ENCODE results near the gene C10orf67.

The C10orf67 gene

DNA sequence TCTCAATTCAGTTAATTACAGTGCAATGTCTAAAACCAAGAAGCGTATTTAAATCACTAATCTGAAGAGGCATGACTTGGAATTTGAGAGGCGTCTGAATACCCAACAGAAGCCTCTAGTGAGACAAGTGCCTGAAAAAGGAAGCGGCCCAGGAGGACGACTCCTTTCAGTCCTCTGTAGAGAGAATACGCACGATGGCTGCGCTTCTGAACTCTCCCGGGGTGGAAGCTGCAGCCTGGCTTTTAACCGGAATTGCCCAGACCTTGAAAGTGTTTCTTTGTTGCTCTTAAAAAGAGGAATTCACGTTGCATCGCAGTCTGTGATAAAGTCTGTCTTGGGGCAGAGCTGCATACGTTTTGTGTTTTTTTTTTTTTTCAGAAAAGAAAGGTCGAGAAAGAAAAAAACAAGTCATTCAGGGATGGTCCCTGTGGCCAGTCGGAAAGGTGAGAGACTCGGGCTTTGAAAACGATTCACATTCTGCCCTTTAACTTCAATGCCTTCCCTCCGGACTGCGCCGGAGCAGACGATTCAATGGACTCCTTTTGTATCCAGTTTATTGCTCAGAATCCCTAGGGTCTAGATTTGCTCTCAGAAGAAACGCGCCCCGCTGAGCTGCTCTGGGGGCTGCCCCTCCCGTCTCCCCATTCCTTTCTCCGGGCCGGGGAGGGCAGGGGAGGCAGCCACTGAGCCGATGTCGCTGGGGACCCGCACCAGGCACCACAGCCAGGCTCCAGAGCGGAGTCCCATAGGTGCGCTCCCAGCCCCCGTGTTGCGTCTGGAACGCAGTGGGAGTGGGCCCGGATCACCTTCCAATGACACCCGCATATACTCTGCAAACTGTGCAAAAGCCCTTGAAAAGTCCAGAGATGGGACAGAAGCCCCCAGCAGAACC lies 153.5 kb downstream of the C10orf67 start:
- DNase-seq (ENCODE audit: low read depth), result no peak
- H3K4me3 ChIP-seq (ENCODE audit: low read depth, low read length), result no peak overlapping the region
- TF ChIP-seq, protein P1, sequence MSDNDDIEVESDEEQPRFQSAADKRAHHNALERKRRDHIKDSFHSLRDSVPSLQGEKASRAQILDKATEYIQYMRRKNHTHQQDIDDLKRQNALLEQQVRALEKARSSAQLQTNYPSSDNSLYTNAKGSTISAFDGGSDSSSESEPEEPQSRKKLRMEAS (IDR thresholded peaks at IDR 0.05; ENCODE audit: low read depth, low read length), result no peak
- no peak for TF ChIP-seq MYC (IDR thresholded peaks at IDR 0.05; ENCODE audit: low read depth, low read length)
- TF ChIP-seq, protein P2, sequence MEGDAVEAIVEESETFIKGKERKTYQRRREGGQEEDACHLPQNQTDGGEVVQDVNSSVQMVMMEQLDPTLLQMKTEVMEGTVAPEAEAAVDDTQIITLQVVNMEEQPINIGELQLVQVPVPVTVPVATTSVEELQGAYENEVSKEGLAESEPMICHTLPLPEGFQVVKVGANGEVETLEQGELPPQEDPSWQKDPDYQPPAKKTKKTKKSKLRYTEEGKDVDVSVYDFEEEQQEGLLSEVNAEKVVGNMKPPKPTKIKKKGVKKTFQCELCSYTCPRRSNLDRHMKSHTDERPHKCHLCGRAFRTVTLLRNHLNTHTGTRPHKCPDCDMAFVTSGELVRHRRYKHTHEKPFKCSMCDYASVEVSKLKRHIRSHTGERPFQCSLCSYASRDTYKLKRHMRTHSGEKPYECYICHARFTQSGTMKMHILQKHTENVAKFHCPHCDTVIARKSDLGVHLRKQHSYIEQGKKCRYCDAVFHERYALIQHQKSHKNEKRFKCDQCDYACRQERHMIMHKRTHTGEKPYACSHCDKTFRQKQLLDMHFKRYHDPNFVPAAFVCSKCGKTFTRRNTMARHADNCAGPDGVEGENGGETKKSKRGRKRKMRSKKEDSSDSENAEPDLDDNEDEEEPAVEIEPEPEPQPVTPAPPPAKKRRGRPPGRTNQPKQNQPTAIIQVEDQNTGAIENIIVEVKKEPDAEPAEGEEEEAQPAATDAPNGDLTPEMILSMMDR (IDR thresholded peaks at IDR 0.05; ENCODE audit: low read depth, low read length), result no peak
- no peak for TF ChIP-seq POLR2A (IDR thresholded peaks at IDR 0.05; ENCODE audit: extremely low read depth, insufficient read length)

DNA sequence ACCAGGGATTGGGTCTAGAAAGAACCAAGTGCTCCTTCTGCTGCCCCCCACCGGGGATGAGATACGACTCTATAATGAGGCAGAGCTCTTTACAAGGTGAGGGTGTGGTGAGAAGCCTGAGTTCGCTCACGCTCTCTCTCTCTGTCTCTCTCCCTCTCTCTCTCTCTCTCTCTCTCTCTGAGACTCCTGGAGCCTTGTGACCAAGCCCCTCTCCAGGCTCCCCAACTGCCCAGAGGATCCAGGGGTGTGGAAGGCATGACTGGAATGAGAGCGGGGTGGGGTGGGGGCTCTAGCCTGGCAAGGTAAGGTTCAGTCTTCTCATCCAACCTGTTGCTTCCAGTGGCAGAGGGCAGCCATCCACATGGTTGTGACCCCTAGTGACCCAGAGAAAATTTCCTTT lies 155.6 kb downstream of the C10orf67 start:
- no peak for TF ChIP-seq MYC (IDR thresholded peaks at IDR 0.05; ENCODE audit: low read depth, low read length)
- TF ChIP-seq POLR2A (IDR thresholded peaks at IDR 0.05; ENCODE audit: extremely low read depth, insufficient read length), result no peak
- TF ChIP-seq, protein P2 (IDR thresholded peaks at IDR 0.05; ENCODE audit: low read depth, low read length), result no peak
- TF ChIP-seq, protein P1 (IDR thresholded peaks at IDR 0.05; ENCODE audit: low read depth, low read length), result no peak
- no peak overlapping the region for H3K4me3 ChIP-seq (ENCODE audit: low read depth, low read length)
- DNase-seq (ENCODE audit: low read depth), result no peak

DNA sequence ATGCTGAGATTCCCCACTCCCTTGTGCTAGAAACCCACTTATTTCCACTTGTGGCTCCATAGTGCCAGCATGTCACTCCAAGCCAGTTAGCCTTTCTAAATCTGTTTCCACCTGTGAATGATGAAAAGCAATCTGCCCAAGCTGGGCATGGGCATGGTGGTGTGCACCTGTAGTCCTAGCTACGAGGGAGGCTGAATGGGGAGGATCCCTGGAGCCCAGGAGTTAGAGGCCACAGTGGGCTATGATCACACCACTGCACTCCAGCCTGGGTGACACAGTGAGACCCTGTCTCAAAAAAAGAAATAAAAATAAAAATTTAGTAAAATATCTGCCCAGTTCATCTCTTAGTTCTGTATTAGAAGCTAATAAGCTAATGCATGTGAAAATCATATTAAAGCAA lies 157.4 kb downstream of the C10orf67 start:
- TF ChIP-seq, protein P2 (IDR thresholded peaks at IDR 0.05; ENCODE audit: low read depth, low read length), result no peak
- no peak for TF ChIP-seq MYC (IDR thresholded peaks at IDR 0.05; ENCODE audit: low read depth, low read length)
- TF ChIP-seq, protein P1 (IDR thresholded peaks at IDR 0.05; ENCODE audit: low read depth, low read length), result no peak
- no peak for TF ChIP-seq POLR2A (IDR thresholded peaks at IDR 0.05; ENCODE audit: extremely low read depth, insufficient read length)
- no peak overlapping the region for H3K4me3 ChIP-seq (ENCODE audit: low read depth, low read length)
- DNase-seq (ENCODE audit: low read depth), result no peak

DNA sequence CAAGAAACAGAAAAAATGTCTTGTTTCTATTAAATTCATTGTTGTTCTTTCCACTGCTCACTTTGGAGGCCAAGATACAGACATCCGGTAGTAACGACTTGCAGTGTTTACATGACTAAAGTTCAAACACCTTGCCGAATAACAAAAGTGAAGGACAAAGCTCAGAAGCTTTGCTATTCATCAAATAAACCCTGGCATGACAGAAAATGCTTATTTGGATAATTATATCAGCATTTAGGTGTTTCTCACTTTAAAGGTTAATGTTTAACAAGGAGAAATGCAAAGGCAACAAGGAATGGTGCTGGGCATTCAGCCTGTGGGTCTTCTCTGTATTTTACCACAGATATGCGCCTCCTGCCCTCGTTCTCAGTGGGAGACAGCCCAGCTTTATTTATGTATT lies 157.9 kb downstream of the C10orf67 start:
- no peak overlapping the region for H3K4me3 ChIP-seq (ENCODE audit: low read depth, low read length)
- no peak for TF ChIP-seq POLR2A (IDR thresholded peaks at IDR 0.05; ENCODE audit: extremely low read depth, insufficient read length)
- TF ChIP-seq, protein P1 (IDR thresholded peaks at IDR 0.05; ENCODE audit: low read depth, low read length), result no peak
- TF ChIP-seq, protein P2 (IDR thresholded peaks at IDR 0.05; ENCODE audit: low read depth, low read length), result no peak
- no peak for TF ChIP-seq MYC (IDR thresholded peaks at IDR 0.05; ENCODE audit: low read depth, low read length)
- DNase-seq (ENCODE audit: low read depth), result no peak

DNA sequence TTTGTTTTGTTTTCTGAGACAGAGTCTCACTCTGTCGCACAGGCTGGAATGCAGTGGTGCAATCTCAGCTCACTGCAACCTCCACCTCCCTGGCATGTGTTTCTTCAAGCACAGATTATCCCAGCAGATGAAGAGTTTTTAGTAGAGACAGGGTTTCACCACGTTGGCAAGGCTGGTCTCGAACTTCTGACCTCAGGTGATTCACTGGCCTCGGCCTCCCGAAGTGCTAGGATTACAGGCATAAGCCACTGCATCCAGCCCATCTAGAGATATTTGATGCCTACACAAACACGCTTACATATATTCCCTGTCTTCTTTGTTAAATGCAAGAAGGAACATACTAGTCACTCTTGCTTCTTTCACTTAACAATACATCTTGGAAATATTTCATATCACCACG lies 158.4 kb downstream of the C10orf67 start:
- H3K4me3 ChIP-seq (ENCODE audit: low read depth, low read length), result no peak overlapping the region
- no peak for DNase-seq (ENCODE audit: low read depth)
- TF ChIP-seq POLR2A (IDR thresholded peaks at IDR 0.05; ENCODE audit: extremely low read depth, insufficient read length) (no peak), MYC (IDR thresholded peaks at IDR 0.05; ENCODE audit: low read depth, low read length) (no peak)
- TF ChIP-seq, protein P1 (IDR thresholded peaks at IDR 0.05; ENCODE audit: low read depth, low read length), result no peak
- TF ChIP-seq, protein P2 (IDR thresholded peaks at IDR 0.05; ENCODE audit: low read depth, low read length), result no peak

Data from NB4 (cell line).